AG09309 (cell line): ENCODE measurements around the gene HSPA1B.

ENCODE experiments used
- DNase-seq: peaks from one replicate; pipeline ENCODE4 v3.0.0-alpha.2; 2010; ENCODE audit warnings: low read depth
- H3K4me3 ChIP-seq: 2 replicates; pipeline ENCODE4 v1.5.1; 2011; ENCODE audit warnings: mild to moderate bottlenecking, low read depth, low read length, moderate library complexity; ENCODE audit not compliant: control insufficient read depth
- TF ChIP-seq, protein P1 (sequence below): IDR thresholded peaks from 2 replicates; pipeline ENCODE4 v1.5.1; 2011; ENCODE audit warnings: mild to moderate bottlenecking, low read depth, low read length, inconsistent platforms; ENCODE audit not compliant: insufficient read depth, control insufficient read depth; ENCODE audit errors: missing control alignments

The HSPA1B gene

GRCh38 chr6:31874836-31875572 lies 47.5 kb downstream of the HSPA1B start:
- TF ChIP-seq, protein P1, sequence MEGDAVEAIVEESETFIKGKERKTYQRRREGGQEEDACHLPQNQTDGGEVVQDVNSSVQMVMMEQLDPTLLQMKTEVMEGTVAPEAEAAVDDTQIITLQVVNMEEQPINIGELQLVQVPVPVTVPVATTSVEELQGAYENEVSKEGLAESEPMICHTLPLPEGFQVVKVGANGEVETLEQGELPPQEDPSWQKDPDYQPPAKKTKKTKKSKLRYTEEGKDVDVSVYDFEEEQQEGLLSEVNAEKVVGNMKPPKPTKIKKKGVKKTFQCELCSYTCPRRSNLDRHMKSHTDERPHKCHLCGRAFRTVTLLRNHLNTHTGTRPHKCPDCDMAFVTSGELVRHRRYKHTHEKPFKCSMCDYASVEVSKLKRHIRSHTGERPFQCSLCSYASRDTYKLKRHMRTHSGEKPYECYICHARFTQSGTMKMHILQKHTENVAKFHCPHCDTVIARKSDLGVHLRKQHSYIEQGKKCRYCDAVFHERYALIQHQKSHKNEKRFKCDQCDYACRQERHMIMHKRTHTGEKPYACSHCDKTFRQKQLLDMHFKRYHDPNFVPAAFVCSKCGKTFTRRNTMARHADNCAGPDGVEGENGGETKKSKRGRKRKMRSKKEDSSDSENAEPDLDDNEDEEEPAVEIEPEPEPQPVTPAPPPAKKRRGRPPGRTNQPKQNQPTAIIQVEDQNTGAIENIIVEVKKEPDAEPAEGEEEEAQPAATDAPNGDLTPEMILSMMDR = no peak
- H3K4me3 ChIP-seq = no peak overlapping the region

GRCh38 chr6:31875877-31876276 lies 48.3 kb downstream of the HSPA1B start:
- no peak for DNase-seq
- TF ChIP-seq, protein P1 = no peak

More at GRCh38 chr6:31874836-31875572, 47.5 kb downstream of the HSPA1B start:
- DNase-seq = no peak

GRCh38 chr6:31876357-31876756 lies 48.8 kb downstream of the HSPA1B start:
- no peak for DNase-seq
- no peak overlapping the region for H3K4me3 ChIP-seq
- TF ChIP-seq, protein P1 = no peak

More at GRCh38 chr6:31875877-31876276, 48.3 kb downstream of the HSPA1B start:
- no peak overlapping the region for H3K4me3 ChIP-seq

DNA sequence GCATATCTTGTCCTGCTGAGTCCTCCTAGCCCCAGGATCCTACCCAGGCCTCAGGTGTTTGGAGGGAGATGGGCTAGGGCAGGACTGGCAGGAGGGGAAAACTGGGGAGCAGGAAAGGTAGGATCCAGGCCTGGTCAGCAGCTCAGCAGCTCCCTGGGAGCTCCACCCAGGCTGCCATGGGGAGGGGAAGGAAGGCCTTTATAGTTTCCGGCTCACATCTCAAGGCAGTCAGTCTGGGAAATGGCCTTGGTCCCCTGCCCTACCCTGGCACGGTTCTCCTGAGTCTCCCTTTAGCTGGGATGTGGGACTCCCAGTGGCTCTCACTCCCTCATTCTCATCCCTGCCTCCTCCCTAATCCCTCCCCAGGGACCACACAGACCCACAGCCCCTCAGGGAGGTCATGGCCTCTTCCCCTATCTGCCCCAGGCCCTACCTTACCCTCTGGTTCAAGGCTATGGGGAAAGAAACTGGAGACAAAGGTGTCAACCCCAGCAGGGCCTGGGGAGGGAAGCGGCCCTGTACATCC lies 49.6 kb downstream of the HSPA1B start:
- DNase-seq = no peak
- TF ChIP-seq, protein P1 = no peak
- H3K4me3 ChIP-seq = no peak overlapping the region

- no peak overlapping the region for H3K4me3 ChIP-seq
- TF ChIP-seq, protein P1 = no peak
- no peak for DNase-seq
These were observed 50.2 kb downstream of the HSPA1B start for GRCh38 chr6:31877651-31878161.

GRCh38 chr6:31878222-31878621 lies 50.7 kb downstream of the HSPA1B start:
- TF ChIP-seq, protein P1 = no peak
- H3K4me3 ChIP-seq = no peak overlapping the region
- DNase-seq = no peak
